H9 (cell line): Measurements from ENCODE around the gene CALY. TPM values are rescaled to one million over a fixed set of nuclear protein-coding genes. Genes with fewer than 3 reads are reported as not detected.

Experiments
- DNase-seq: peaks from one replicate; pipeline ENCODE4 v3.0.0-alpha.2; 2017
- H2AFZ ChIP-seq: one replicate; pipeline ENCODE4 v1.6.1; 2013; ENCODE audit warnings: mild to moderate bottlenecking, low read length, control low read depth, moderate library complexity
- H2AK5ac ChIP-seq: 2 replicates; pipeline ENCODE4 v1.6.1; 2013; ENCODE audit warnings: low read length, control low read depth, mixed read lengths; ENCODE audit not compliant: insufficient read length
- H2BK120ac ChIP-seq: one replicate; pipeline ENCODE4 v1.6.1; 2013; ENCODE audit warnings: low read depth, mild to moderate bottlenecking, low read length, control low read depth, inconsistent platforms; ENCODE audit not compliant: poor library complexity, severe bottlenecking
- H2BK12ac ChIP-seq: 2 replicates; pipeline ENCODE4 v1.6.1; 2013; ENCODE audit warnings: low read length, control low read depth, mixed read lengths, low read depth; ENCODE audit not compliant: insufficient read length
- H2BK15ac ChIP-seq: 2 replicates; pipeline ENCODE4 v1.6.1; 2013; ENCODE audit warnings: low read depth, low read length, control low read depth
- H2BK20ac ChIP-seq: one replicate; pipeline ENCODE4 v1.6.1; 2013; ENCODE audit warnings: low read depth, mild to moderate bottlenecking, low read length, control low read depth, inconsistent platforms; ENCODE audit not compliant: poor library complexity, severe bottlenecking
- H2BK5ac ChIP-seq: 2 replicates; pipeline ENCODE4 v1.6.1; 2013; ENCODE audit warnings: low read length, control low read depth, mixed read lengths; ENCODE audit not compliant: insufficient read length
- H3K14ac ChIP-seq: 2 replicates; pipeline ENCODE4 v1.6.1; 2013; ENCODE audit warnings: low read length, control low read depth; ENCODE audit not compliant: insufficient read depth
- H3K18ac ChIP-seq: 2 replicates; pipeline ENCODE4 v1.6.1; 2013; ENCODE audit warnings: low read depth, mild to moderate bottlenecking, mixed read lengths, low read length, control low read depth; ENCODE audit not compliant: insufficient read length
- H3K23ac ChIP-seq: 2 replicates; pipeline ENCODE4 v1.6.1; 2013; ENCODE audit warnings: low read length, control low read depth, mixed read lengths, low read depth; ENCODE audit not compliant: insufficient read length
- H3K23me2 ChIP-seq: 2 replicates; pipeline ENCODE4 v1.6.1; 2013; ENCODE audit warnings: low read depth, mild to moderate bottlenecking, mixed read lengths, low read length, control low read depth; ENCODE audit not compliant: insufficient read length, poor library complexity, severe bottlenecking
- H3K27ac ChIP-seq: 2 replicates; pipeline ENCODE4 v1.5.1; 2013; ENCODE audit warnings: low read length, control low read depth, mixed read lengths, low read depth; ENCODE audit not compliant: insufficient read length
- H3K27me3 ChIP-seq: 2 replicates; pipeline ENCODE4 v1.6.1; 2013; ENCODE audit warnings: low read length, control low read depth, inconsistent platforms; ENCODE audit not compliant: insufficient read depth
- H3K4ac ChIP-seq: 2 replicates; pipeline ENCODE4 v1.6.1; 2013; ENCODE audit warnings: low read depth, mild to moderate bottlenecking, control low read depth, inconsistent platforms, low read length, moderate library complexity
- H3K4me1 ChIP-seq: 2 replicates; pipeline ENCODE4 v1.6.1; 2013; ENCODE audit warnings: low read length, control low read depth, inconsistent platforms; ENCODE audit not compliant: insufficient read depth
- H3K4me2 ChIP-seq: 2 replicates; pipeline ENCODE4 v1.6.1; 2013; ENCODE audit warnings: low read length, control low read depth, mixed read lengths; ENCODE audit not compliant: insufficient read length, insufficient read depth
- H3K56ac ChIP-seq: 2 replicates; pipeline ENCODE4 v1.6.1; 2013; ENCODE audit warnings: low read depth, mild to moderate bottlenecking, mixed read lengths, low read length, control low read depth; ENCODE audit not compliant: insufficient read length
- H3K79me1 ChIP-seq: 2 replicates; pipeline ENCODE4 v1.6.1; 2013; ENCODE audit warnings: low read depth, mild to moderate bottlenecking, moderate library complexity, low read length, control low read depth, inconsistent platforms; ENCODE audit not compliant: insufficient read depth, poor library complexity, severe bottlenecking
- H3K79me2 ChIP-seq: 2 replicates; pipeline ENCODE4 v1.6.1; 2013; ENCODE audit warnings: low read length, control low read depth, inconsistent platforms; ENCODE audit not compliant: insufficient read depth
- H3K9ac ChIP-seq: 2 replicates; pipeline ENCODE4 v1.6.1; 2013; ENCODE audit warnings: low read length, control low read depth, mixed read lengths; ENCODE audit not compliant: insufficient read length; ENCODE audit errors: extremely low read depth
- H3K9me3 ChIP-seq: one replicate; pipeline ENCODE4 v1.6.1; 2013; ENCODE audit warnings: low read depth, low read length, inconsistent platforms; ENCODE audit not compliant: control insufficient read depth
- H3T11ph ChIP-seq: one replicate; pipeline ENCODE4 v1.6.1; 2013; ENCODE audit warnings: mild to moderate bottlenecking, low read length, control low read depth, inconsistent platforms
- H4K20me1 ChIP-seq: one replicate; pipeline ENCODE4 v1.6.1; 2013; ENCODE audit not compliant: control insufficient read depth, insufficient read length, insufficient read depth
- H4K5ac ChIP-seq: 2 replicates; pipeline ENCODE4 v1.6.1; 2013; ENCODE audit warnings: low read depth, mild to moderate bottlenecking, mixed read lengths, low read length, control low read depth; ENCODE audit not compliant: insufficient read length
- H4K8ac ChIP-seq: replicated peaks from 2 replicates; pipeline ENCODE4 v1.6.1; 2013; ENCODE audit warnings: low read length, control low read depth, mixed read lengths, low read depth; ENCODE audit not compliant: insufficient read length
- H4K91ac ChIP-seq: 2 replicates; pipeline ENCODE4 v1.6.1; 2013; ENCODE audit warnings: low read depth, mild to moderate bottlenecking, moderate library complexity, mixed read lengths, low read length, control low read depth; ENCODE audit not compliant: insufficient read length
- H3K27ac Mint-ChIP-seq, 3 experiments: 2 replicates in 2 of 3; 3 replicates in 1 of 3; pipeline ENCODE4 v1.8.0; 2020 to 2021; ENCODE audit warnings: mixed read lengths in 3 of 3, mild to moderate bottlenecking in 1 of 3, moderate library complexity in 1 of 3
- H3K27me3 Mint-ChIP-seq: 2 replicates; pipeline ENCODE4 v1.8.0; 2021; ENCODE audit warnings: low read depth, mild to moderate bottlenecking, moderate library complexity, mixed read lengths
- H3K36me3 Mint-ChIP-seq, 3 experiments: 2 replicates in 2 of 3; 3 replicates in 1 of 3; pipeline ENCODE4 v1.8.0; 2020 to 2021; ENCODE audit warnings: low read depth in 3 of 3, mixed read lengths in 3 of 3; ENCODE audit not compliant: insufficient read depth in 1 of 3
- H3K4me1 Mint-ChIP-seq, 2 experiments: 2 replicates each; pipeline ENCODE4 v1.8.0; 2020; ENCODE audit warnings: mixed read lengths in 2 of 2
- H3K4me3 Mint-ChIP-seq, 2 experiments: 2 replicates in 1 of 2; 3 replicates in 1 of 2; pipeline ENCODE4 v1.8.0; 2020 to 2021; ENCODE audit warnings: mild to moderate bottlenecking in 2 of 2, mixed read lengths in 2 of 2, moderate library complexity in 1 of 2
- H3K9me3 Mint-ChIP-seq, 2 experiments: 2 replicates in 1 of 2; 3 replicates in 1 of 2; pipeline ENCODE4 v1.8.0; 2020; ENCODE audit warnings: mild to moderate bottlenecking in 2 of 2, mixed read lengths in 2 of 2, moderate library complexity in 1 of 2
- CTCF ChIP-seq: fragments of 200-600 bp; sonication (generic); conservative IDR thresholded peaks from 3 replicates; pipeline ENCODE4 v1.8.0; 2021; ENCODE audit warnings: antibody characterized with exemption, mild to moderate bottlenecking
- WGBS: extraction: QIAGEN DNeasy Blood & Tissue Kit; methylation state at CpG from one replicate; pipeline ENCODE4 v1.1.7; 2013; ENCODE audit warnings: missing lambda C conversion rate, low lambda C conversion rate, mixed read lengths; ENCODE audit not compliant: insufficient read length; ENCODE audit errors: extremely low coverage; 5-methylcytosine and 5-hydroxymethylcytosine counted together
- total RNA-seq: library from RNA; stranded (reverse); gene quantifications from 2 replicates; pipeline ENCODE4 v1.2.1, GENCODE V29; 2021

CALY gene
- total RNA-seq, 1 experiment from 2014 or later = 2.9 TPM

DNA sequence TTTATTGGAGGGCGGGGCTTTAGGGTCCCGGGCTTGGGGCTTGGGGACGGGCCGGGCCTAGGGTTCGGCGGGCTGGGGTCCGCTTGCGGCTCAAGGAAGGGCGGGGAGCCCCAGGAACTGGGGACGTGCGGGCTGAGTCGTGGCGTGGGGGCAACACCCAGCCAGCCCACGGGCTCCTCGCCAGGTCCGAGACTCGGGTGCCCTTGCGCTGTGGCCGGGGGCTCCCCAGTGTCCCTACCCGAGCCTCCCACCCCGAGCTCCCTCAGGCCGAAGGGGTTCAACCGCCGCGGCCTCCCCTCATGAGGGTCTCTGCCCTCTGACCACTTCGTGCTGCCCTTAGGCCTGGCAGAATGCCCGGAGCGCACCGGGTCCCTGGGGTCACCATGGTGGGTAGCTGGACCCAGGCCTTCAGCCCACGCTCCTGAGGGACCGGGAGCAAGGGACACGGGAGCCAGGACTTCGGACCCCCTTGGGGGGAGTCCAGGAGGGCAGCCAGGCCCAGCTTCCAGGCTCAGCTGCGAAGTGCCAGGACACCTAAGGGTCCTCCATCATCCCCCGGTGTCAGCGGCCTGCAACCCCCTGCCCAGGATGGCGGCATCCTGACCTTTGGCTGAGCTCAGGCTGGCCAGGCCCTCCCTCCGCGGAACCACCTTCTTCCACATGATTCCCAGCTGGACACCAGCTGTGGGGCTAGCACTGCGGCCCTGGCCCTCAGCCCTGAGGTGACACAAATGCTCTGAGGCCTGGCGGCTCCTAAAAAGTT is 21.6 kb upstream of the CALY start:
- no peak overlapping the region for H3K18ac ChIP-seq
- H2BK5ac ChIP-seq = no peak overlapping the region
- no peak overlapping the region for H2BK120ac ChIP-seq
- no peak overlapping the region for H3K4ac ChIP-seq
- no peak overlapping the region for H2BK12ac ChIP-seq
- no peaks in the 10 kb centered on the region for H3K4me1 ChIP-seq
- H3K9me3 Mint-ChIP-seq = no peaks in the 10 kb centered on the region
- no peak overlapping the region for H2BK20ac ChIP-seq
- no peaks in the 10 kb centered on the region; the same call in 1 of the 2 replicates for H3K27me3 ChIP-seq
- peaks cover 24% of the 10 kb centered on the region for H3K27me3 Mint-ChIP-seq
- no peak overlapping the region for H3K14ac ChIP-seq
- no peak overlapping the region for H2AFZ ChIP-seq
- no peak overlapping the region for H3K56ac ChIP-seq
- DNase-seq = no peak
- no peak overlapping the region for H3K9ac ChIP-seq
- no peak overlapping the region for H2AK5ac ChIP-seq
- no peaks in the 10 kb centered on the region for H3K79me2 ChIP-seq
- no peak overlapping the region for H3K4me2 ChIP-seq
- H3K4me1 Mint-ChIP-seq = peaks cover 0 to 2% of the 10 kb centered on the region in 2 experiments; a peak in 1 of 4 replicates
- no peak overlapping the region for H4K91ac ChIP-seq
- H3K23ac ChIP-seq = no peak overlapping the region
- H3T11ph ChIP-seq = no peak overlapping the region
- no peak overlapping the region for H3K27ac Mint-ChIP-seq
- H4K20me1 ChIP-seq = no peaks in the 10 kb centered on the region
- H4K5ac ChIP-seq = no peak overlapping the region
- no peak overlapping the region for H2BK15ac ChIP-seq
- no peak overlapping the region for H3K4me3 Mint-ChIP-seq
- no peak overlapping the region for H4K8ac ChIP-seq
- WGBS = no CpG with 5 or more reads among the region's 41 CpGs
- no peaks in the 10 kb centered on the region for H3K23me2 ChIP-seq
- no peak overlapping the region for H3K27ac ChIP-seq
- no peaks in the 10 kb centered on the region for H3K79me1 ChIP-seq
- H3K9me3 ChIP-seq = no peaks in the 10 kb centered on the region
- TF ChIP-seq CTCF = no peak
- H3K36me3 Mint-ChIP-seq = peaks cover 14 to 23% (median 21%) of the 10 kb centered on the region in 3 experiments; a peak in 6 of 7 replicates
